Thoracic aorta (tissue), 2 donors: Measurements from ENCODE around the gene CCDC88B. TPM values are rescaled to one million over a fixed set of nuclear protein-coding genes. Genes with fewer than 3 reads are reported as not detected.

Experiments used
- ATAC-seq: fragments of 150-250 bp; one replicate; pipeline ENCODE4 v1.8.0; 2017; ENCODE audit warnings: low read depth; ENCODE audit not compliant: insufficient number of reproducible peaks, low FRiP score
- DNase-seq: peaks from one replicate; pipeline ENCODE4 v3.0.0-alpha.2; 2020; ENCODE audit warnings: low spot score
- H3K27ac ChIP-seq, 2 donors: fragments of 200-600 bp; sonication (generic); 1 replicate in 1 of 2; 2 replicates in 1 of 2; pipeline ENCODE4 v1.5.1; 2016; ENCODE audit warnings: mild to moderate bottlenecking in 2 of 2, moderate library complexity in 2 of 2
- H3K27me3 ChIP-seq: fragments of 200-600 bp; sonication (generic); replicated peaks from 2 replicates; pipeline ENCODE4 v1.6.0; 2016; ENCODE audit warnings: mild to moderate bottlenecking; ENCODE audit not compliant: insufficient read depth
- H3K36me3 ChIP-seq: fragments of 200-600 bp; sonication (generic); one replicate; pipeline ENCODE4 v1.5.1; 2016
- H3K4me1 ChIP-seq, 2 donors: fragments of 200-600 bp; sonication (generic); 1 replicate in 1 of 2; 2 replicates in 1 of 2; pipeline versions ENCODE4 v1.5.1 to v1.6.0; 2016; ENCODE audit warnings: low read depth in 2 of 2, mild to moderate bottlenecking in 1 of 2; ENCODE audit not compliant: control insufficient read depth in 1 of 2
- H3K4me3 ChIP-seq: fragments of 200-600 bp; sonication (generic); 2 replicates; pipeline ENCODE4 v1.5.1; 2016; ENCODE audit warnings: mild to moderate bottlenecking
- H3K9me3 ChIP-seq: fragments of 200-600 bp; sonication (generic); 2 replicates; pipeline ENCODE4 v1.5.1; 2016
- total RNA-seq, 2 donors: library from RNA; depleted of rRNA; stranded (reverse); fragments of >200 nt; gene quantifications; one replicate each; pipeline versions ENCODE4 v1.1.0 to v1.2.3, GENCODE V29; 2016
- TF ChIP-seq, protein P1 (sequence below): fragments of 200-600 bp; sonication (generic); IDR thresholded peaks from one replicate; pipeline ENCODE4 v1.5.1; 2019; ENCODE audit warnings: antibody characterized with exemption

The CCDC88B gene
- total RNA-seq, 2 donors from 2014 or later: 10.3 to 19.0 TPM

DNA sequence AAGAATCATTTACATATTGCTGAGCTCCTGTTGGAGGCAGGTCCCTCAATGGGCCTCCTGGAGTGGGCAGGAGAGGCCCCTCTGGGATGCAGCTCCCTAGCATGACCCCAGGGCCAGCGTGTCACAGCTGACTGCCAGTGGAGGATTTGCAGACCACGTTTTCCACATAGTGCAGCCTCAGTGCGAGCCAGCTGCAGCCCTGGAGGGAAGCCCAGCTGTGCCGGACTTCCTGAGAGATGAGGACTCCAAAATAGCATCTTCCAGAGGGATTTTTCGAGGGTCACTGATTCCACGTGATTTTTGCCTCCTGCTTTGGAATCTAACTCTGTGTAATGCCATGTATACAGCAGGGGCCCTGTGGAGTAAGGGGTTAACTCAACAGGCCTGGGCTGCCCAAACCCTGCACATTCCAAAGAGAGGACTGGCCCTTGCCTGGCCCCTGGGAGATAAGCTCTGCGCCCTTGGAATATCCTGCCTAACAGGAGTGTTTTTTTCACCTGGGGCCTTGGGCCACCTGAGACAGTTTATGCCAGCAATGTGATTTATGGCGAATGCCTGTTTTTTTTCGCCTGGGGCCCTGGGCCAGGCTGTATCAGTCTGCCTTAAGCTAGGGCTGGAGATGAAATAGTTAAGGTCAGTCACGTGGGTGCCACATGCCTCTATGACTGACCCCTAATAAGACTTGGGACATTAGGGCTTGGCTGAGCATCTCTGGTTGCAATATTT lies 66.4 kb downstream of the CCDC88B start:
- Histone ChIP-seq H3K4me1 (peaks cover 0 to 14% of the 10 kb centered on the region in 2 donors), H3K27ac (no peak overlapping the region)

More for the DNA sequence above, 66.4 kb downstream of the CCDC88B start:
- Histone ChIP-seq H3K36me3 (no peaks in the 10 kb centered on the region), H3K9me3 (no peaks in the 10 kb centered on the region), H3K4me3 (no peak overlapping the region), H3K27me3 (no peaks in the 10 kb centered on the region)
- TF ChIP-seq, protein P1, sequence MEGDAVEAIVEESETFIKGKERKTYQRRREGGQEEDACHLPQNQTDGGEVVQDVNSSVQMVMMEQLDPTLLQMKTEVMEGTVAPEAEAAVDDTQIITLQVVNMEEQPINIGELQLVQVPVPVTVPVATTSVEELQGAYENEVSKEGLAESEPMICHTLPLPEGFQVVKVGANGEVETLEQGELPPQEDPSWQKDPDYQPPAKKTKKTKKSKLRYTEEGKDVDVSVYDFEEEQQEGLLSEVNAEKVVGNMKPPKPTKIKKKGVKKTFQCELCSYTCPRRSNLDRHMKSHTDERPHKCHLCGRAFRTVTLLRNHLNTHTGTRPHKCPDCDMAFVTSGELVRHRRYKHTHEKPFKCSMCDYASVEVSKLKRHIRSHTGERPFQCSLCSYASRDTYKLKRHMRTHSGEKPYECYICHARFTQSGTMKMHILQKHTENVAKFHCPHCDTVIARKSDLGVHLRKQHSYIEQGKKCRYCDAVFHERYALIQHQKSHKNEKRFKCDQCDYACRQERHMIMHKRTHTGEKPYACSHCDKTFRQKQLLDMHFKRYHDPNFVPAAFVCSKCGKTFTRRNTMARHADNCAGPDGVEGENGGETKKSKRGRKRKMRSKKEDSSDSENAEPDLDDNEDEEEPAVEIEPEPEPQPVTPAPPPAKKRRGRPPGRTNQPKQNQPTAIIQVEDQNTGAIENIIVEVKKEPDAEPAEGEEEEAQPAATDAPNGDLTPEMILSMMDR: no peak
- DNase-seq (no peak), ATAC-seq (no peak)

Other genes with a start within 250 kb of the CCDC88B start
- gene MACROD1, start 174.1 kb upstream of the CCDC88B start, total RNA-seq: 10 to 100 TPM; 15.8 to 17.6 TPM
- gene STIP1, start 154.0 kb upstream of the CCDC88B start, total RNA-seq: 10 to 100 TPM; 74.7 to 91.2 TPM
- 10 to 100 TPM; 47.2 to 66.6 TPM for gene FERMT3, start 133.5 kb upstream of the CCDC88B start, total RNA-seq
- 10 to 100 TPM; 67.2 to 95.3 TPM for gene TRPT1, start 114.0 kb upstream of the CCDC88B start, total RNA-seq
- 10 to 100 TPM; 52.3 to 61.6 TPM for gene NUDT22, start 113.9 kb upstream of the CCDC88B start, total RNA-seq
- gene DNAJC4, start 109.7 kb upstream of the CCDC88B start, total RNA-seq: 10 to 100 TPM; 13.5 to 53.2 TPM
- 100 to 1,000 TPM in 1 of 2 donors, 10 to 100 TPM in 1; 81.8 to 107 TPM for gene VEGFB, start 105.6 kb upstream of the CCDC88B start, total RNA-seq
- 10 to 100 TPM; 51.7 to 53.0 TPM for gene FKBP2, start 99.1 kb upstream of the CCDC88B start, total RNA-seq
- 100 to 1,000 TPM in 1 of 2 donors, 10 to 100 TPM in 1; 75.3 to 122 TPM for gene PPP1R14B, start 93.3 kb upstream of the CCDC88B start, total RNA-seq
- gene PLCB3, start 88.7 kb upstream of the CCDC88B start, total RNA-seq: 10 to 100 TPM; 31.5 to 39.7 TPM
- 10 to 100 TPM; 39.2 to 83.8 TPM for gene BAD, start 55.5 kb upstream of the CCDC88B start, total RNA-seq
- 10 to 100 TPM in 1 of 2 donors, 1 to 10 TPM in 1; 8.7 to 19.0 TPM for gene GPR137, start 54.4 kb upstream of the CCDC88B start, total RNA-seq
- gene KCNK4, start 48.9 kb upstream of the CCDC88B start, total RNA-seq: not detected
- gene CATSPERZ, start 39.8 kb upstream of the CCDC88B start, total RNA-seq: not detected
- gene ESRRA, start 34.7 kb upstream of the CCDC88B start, total RNA-seq: 10 to 100 TPM; 33.4 to 46.0 TPM
- 100 to 1,000 TPM; 157 to 218 TPM for gene TRMT112, start 22.6 kb upstream of the CCDC88B start, total RNA-seq
- gene PRDX5, start 22.1 kb upstream of the CCDC88B start, total RNA-seq: 100 to 1,000 TPM in 1 of 2 donors, 10 to 100 TPM in 1; 91.1 to 136 TPM
- 10 to 100 TPM; 42.5 to 50.0 TPM for gene RPS6KA4, start 19.0 kb downstream of the CCDC88B start, total RNA-seq
- not detected for gene SLC22A11, start 215.7 kb downstream of the CCDC88B start, total RNA-seq